ENCODE measurements around the gene WASF2. TPM values are rescaled to one million over a fixed set of nuclear protein-coding genes. Genes with fewer than 3 reads are reported as not detected.

WASF2 gene
- total and polyA plus RNA-seq, 2 of the 4 experiments (the other 2 are of a cell fraction) = 7.9 to 45.4 TPM

DNA sequence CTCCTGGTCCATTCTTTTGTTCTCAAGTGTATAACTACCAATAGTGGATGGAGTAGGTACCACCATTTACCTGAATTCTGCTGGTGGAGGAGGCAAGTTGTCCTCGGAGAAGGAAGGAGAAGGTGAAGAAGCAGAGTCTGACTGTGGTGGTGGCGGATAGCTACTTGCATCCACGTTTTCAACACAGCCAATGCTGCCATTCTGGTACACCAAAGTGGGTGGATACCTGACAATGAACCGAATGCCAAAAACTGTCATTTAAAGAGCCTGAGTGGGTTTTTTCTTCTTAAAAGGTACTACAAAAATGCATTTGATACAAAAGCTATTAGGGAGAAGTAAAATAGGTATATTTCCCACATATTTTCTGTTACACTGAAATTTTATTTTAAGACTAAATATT lies 77.5 kb downstream of the WASF2 start:
- Histone ChIP-seq H2BK5ac (ENCODE audit: low read depth, low read length, poor library complexity, severe bottlenecking) (no peak overlapping the region), H3K36me3 (ENCODE audit: control insufficient read depth, insufficient read depth, low read length) (peaks cover 68% of the 10 kb centered on the region), H3K56ac (ENCODE audit: extremely low read depth, insufficient read depth, low read length) (no peak overlapping the region), H2AFZ (replicated peaks; ENCODE audit: low read length, poor library complexity) (no peak overlapping the region), H2AK9ac (replicated peaks; ENCODE audit: low read depth, low read length, poor library complexity) (no peak overlapping the region), H3K9ac (ENCODE audit: low read depth, low read length) (no peak overlapping the region), H3K79me1 (ENCODE audit: low read depth in 1 of 2, low read length in 2 of 2) (peaks cover 38 to 51% of the 10 kb centered on the region in 2 experiments), H4K5ac (ENCODE audit: low read depth, low read length) (no peak overlapping the region), H2BK20ac (ENCODE audit: low read depth, low read length) (no peak overlapping the region), H4K20me1 (ENCODE audit: insufficient read depth, low read length) (no peaks in the 10 kb centered on the region), H3K23ac (ENCODE audit: low read depth, low read length) (no peak overlapping the region), H3K4me3 (ENCODE audit: insufficient read depth, low read depth, low read length) (no peak overlapping the region), H3K9me3 (ENCODE audit: control insufficient read depth, insufficient read depth, low read length) (no peaks in the 10 kb centered on the region), H4K8ac (ENCODE audit: low read depth in 2 of 2, low read length in 2 of 2) (no peak overlapping the region), H4K91ac (ENCODE audit: insufficient read depth, low read depth, low read length) (no peak overlapping the region), H3K4ac (ENCODE audit: low read depth, low read length) (no peak overlapping the region), H2BK120ac (ENCODE audit: low read depth, low read length) (no peak overlapping the region), H3K4me2 (ENCODE audit: low read depth, low read length) (no peak overlapping the region), H3K27ac (ENCODE audit: insufficient read depth, low read length) (no peak overlapping the region), H3K18ac (ENCODE audit: low read depth, low read length) (no peak overlapping the region), H2AK5ac (ENCODE audit: low read depth, low read length) (no peak overlapping the region), H3K27me3 (ENCODE audit: control insufficient read depth, insufficient read depth, low read length) (no peaks in the 10 kb centered on the region), H3K4me1 (ENCODE audit: control insufficient read depth, insufficient read depth, low read length) (peaks cover under 1% of the 10 kb centered on the region), H2BK15ac (ENCODE audit: low read depth, low read length) (no peak overlapping the region), H3K14ac (replicated peaks; ENCODE audit: low read depth, low read length) (no peak overlapping the region), H3K9me1 (ENCODE audit: insufficient read depth, low read length) (peaks cover 5% of the 10 kb centered on the region; the same call in 1 of the 2 replicates)
- no peak for ATAC-seq (ENCODE audit: low read depth)
- POLR2A ChIA-PET (ENCODE audit: unreplicated experiment) = no interaction called here
- dilution Hi-C loops (cut with HindIII; ENCODE audit: low sequenced_read_pairs, unreplicated experiment) (no loop called here), intact Hi-C loops (cut with micrococcal nuclease) (no loop called here), in situ Hi-C loops (cut with MboI; ENCODE audit: low sequenced_read_pairs) (loop anchor here (10.0 kb wide), 1 partner anchor 252 kb away; no protein-coding TSS in a partner anchor)
- WGBS, 2 experiments (ENCODE audit: extremely low coverage in 2 of 2, insufficient read length in 1 of 2) = 100% methylated on average over 1 of the region's 4 CpGs; no CpG with 5 or more reads in 1 of the 2 experiments
- no TSS peak for BruUV-seq (replicated peaks)
- TF ChIP-seq CEBPB (IDR thresholded peaks at IDR 0.05; ENCODE audit: low read depth, low read length) (no peak), SMC3 (IDR thresholded peaks at IDR 0.05; ENCODE audit: low read depth, low read length) (no peak), NFE2L2 (IDR thresholded peaks at IDR 0.05; ENCODE audit: low read depth, low read length) (no peak), FOS (IDR thresholded peaks at IDR 0.05; ENCODE audit: low read depth, low read length) (no peak), RFX5 (IDR thresholded peaks at IDR 0.05; ENCODE audit: low read depth, low read length) (no peak), CHD1 (IDR thresholded peaks at IDR 0.05; ENCODE audit: low read depth, low read length) (no peak), RAD21 (IDR thresholded peaks at IDR 0.05; ENCODE audit: low read length) (no peak), MXI1 (IDR thresholded peaks at IDR 0.05; ENCODE audit: borderline replicate concordance, low read depth, low read length) (no peak), MAZ (IDR thresholded peaks at IDR 0.05; ENCODE audit: borderline replicate concordance, low read depth, low read length) (no peak), BHLHE40 (IDR thresholded peaks at IDR 0.05; ENCODE audit: low read depth, low read length) (no peak)
- TF ChIP-seq, protein P1, sequence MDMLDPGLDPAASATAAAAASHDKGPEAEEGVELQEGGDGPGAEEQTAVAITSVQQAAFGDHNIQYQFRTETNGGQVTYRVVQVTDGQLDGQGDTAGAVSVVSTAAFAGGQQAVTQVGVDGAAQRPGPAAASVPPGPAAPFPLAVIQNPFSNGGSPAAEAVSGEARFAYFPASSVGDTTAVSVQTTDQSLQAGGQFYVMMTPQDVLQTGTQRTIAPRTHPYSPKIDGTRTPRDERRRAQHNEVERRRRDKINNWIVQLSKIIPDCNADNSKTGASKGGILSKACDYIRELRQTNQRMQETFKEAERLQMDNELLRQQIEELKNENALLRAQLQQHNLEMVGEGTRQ (IDR thresholded peaks at IDR 0.05; ENCODE audit: low read depth, low read length) = no peak
- TF ChIP-seq, protein P2, sequence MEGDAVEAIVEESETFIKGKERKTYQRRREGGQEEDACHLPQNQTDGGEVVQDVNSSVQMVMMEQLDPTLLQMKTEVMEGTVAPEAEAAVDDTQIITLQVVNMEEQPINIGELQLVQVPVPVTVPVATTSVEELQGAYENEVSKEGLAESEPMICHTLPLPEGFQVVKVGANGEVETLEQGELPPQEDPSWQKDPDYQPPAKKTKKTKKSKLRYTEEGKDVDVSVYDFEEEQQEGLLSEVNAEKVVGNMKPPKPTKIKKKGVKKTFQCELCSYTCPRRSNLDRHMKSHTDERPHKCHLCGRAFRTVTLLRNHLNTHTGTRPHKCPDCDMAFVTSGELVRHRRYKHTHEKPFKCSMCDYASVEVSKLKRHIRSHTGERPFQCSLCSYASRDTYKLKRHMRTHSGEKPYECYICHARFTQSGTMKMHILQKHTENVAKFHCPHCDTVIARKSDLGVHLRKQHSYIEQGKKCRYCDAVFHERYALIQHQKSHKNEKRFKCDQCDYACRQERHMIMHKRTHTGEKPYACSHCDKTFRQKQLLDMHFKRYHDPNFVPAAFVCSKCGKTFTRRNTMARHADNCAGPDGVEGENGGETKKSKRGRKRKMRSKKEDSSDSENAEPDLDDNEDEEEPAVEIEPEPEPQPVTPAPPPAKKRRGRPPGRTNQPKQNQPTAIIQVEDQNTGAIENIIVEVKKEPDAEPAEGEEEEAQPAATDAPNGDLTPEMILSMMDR (conservative IDR thresholded peaks at IDR 0.05; ENCODE audit: low read depth, low read length) = no peak
- TF ChIP-seq, protein P3, sequence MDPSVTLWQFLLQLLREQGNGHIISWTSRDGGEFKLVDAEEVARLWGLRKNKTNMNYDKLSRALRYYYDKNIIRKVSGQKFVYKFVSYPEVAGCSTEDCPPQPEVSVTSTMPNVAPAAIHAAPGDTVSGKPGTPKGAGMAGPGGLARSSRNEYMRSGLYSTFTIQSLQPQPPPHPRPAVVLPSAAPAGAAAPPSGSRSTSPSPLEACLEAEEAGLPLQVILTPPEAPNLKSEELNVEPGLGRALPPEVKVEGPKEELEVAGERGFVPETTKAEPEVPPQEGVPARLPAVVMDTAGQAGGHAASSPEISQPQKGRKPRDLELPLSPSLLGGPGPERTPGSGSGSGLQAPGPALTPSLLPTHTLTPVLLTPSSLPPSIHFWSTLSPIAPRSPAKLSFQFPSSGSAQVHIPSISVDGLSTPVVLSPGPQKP (IDR thresholded peaks at IDR 0.05; ENCODE audit: borderline replicate concordance, low read depth, low read length) = no peak
- no peak for DNase-seq
- CTCF ChIA-PET = interaction anchor here (1.5 kb wide), 1 partner anchor 11 kb away, joined by 3 read pairs; no protein-coding TSS in a partner anchor
